Natural killer cell (primary cell): ENCODE results near the gene TSPOAP1. TPM values are rescaled to one million over a fixed set of nuclear protein-coding genes. Genes with fewer than 3 reads are reported as not detected.

Experiments used
- ATAC-seq, 3 donors: fragments of 150-1000 bp in 2 of 3; fragments of 200-7000 bp in 1 of 3; cut with Tn5 transposase; 1 replicate in 1 of 3; 2 replicates in 2 of 3; pipeline ENCODE4 v1.10.0; 2021; ENCODE audit warnings: mild to moderate bottlenecking in 2 of 3, moderate library complexity in 2 of 3
- DNase-seq, 2 donors: peaks; one replicate each; pipeline versions ENCODE4 v3.0.0 to v3.0.0-alpha.2; 2013 to 2021; ENCODE audit warnings: mixed read lengths in 1 of 2
- H3K27ac ChIP-seq: one replicate; pipeline ENCODE4 v1.5.1; 2013; ENCODE audit warnings: mild to moderate bottlenecking, low read length
- H3K27me3 ChIP-seq: one replicate; pipeline ENCODE4 v1.6.1; 2013; ENCODE audit warnings: low read length; ENCODE audit not compliant: control insufficient read depth, insufficient read depth
- H3K36me3 ChIP-seq: one replicate; pipeline ENCODE4 v1.6.1; 2013; ENCODE audit warnings: low read length; ENCODE audit not compliant: control insufficient read depth, insufficient read depth
- H3K4me1 ChIP-seq: one replicate; pipeline ENCODE4 v1.6.1; 2013; ENCODE audit warnings: low read length; ENCODE audit not compliant: control insufficient read depth, insufficient read depth
- H3K4me3 ChIP-seq: one replicate; pipeline ENCODE4 v1.5.1; 2013; ENCODE audit warnings: low read length
- H3K9me3 ChIP-seq: one replicate; pipeline ENCODE4 v1.6.1; 2013; ENCODE audit warnings: low read length; ENCODE audit not compliant: control insufficient read depth, insufficient read depth
- H3K27ac Mint-ChIP-seq, 2 donors: one replicate each; pipeline ENCODE4 v1.8.0; 2022; ENCODE audit warnings: mild to moderate bottlenecking in 2 of 2, mixed read lengths in 2 of 2, moderate library complexity in 1 of 2
- H3K27me3 Mint-ChIP-seq, 2 donors: one replicate each; pipeline ENCODE4 v1.8.0; 2022; ENCODE audit warnings: low read depth in 2 of 2, mixed read lengths in 2 of 2
- H3K36me3 Mint-ChIP-seq: one replicate; pipeline ENCODE4 v1.8.0; 2022; ENCODE audit warnings: mixed read lengths
- H3K4me1 Mint-ChIP-seq, 2 donors: one replicate each; pipeline ENCODE4 v1.8.0; 2022; ENCODE audit warnings: mixed read lengths in 2 of 2
- H3K4me3 Mint-ChIP-seq: one replicate; pipeline ENCODE4 v1.8.0; 2022; ENCODE audit warnings: mild to moderate bottlenecking, moderate library complexity, mixed read lengths
- H3K9me3 Mint-ChIP-seq, 2 donors: one replicate each; pipeline ENCODE4 v1.8.0; 2022; ENCODE audit warnings: mixed read lengths in 2 of 2
- WGBS: methylation state at CpG from one replicate; pipeline ENCODE4 v1.1.7; 2013; ENCODE audit warnings: missing lambda C conversion rate; ENCODE audit not compliant: insufficient coverage; 5-methylcytosine and 5-hydroxymethylcytosine counted together
- intact Hi-C: fragments of 100-400 bp; cut with micrococcal nuclease; formaldehyde crosslinking; loops from one replicate; pipeline ENCODE4 v1.14.2; 2022
- total RNA-seq, 4 donors: library from RNA; stranded (reverse); fragments of 120-200 nt in 1 of 4; gene quantifications; one replicate each; pipeline versions ENCODE4 v1.2.3 to v1.2.4, GENCODE V29; 2013 to 2022
- TF ChIP-seq, protein P1 (sequence below): fragments of 200-600 bp; IDR thresholded peaks from one replicate; pipeline ENCODE4 v1.8.0; 2022; ENCODE audit warnings: antibody characterized with exemption

TSPOAP1 gene
- total RNA-seq, 3 donors from 2014 or later (not counting 1 experiment from before 2014, with no cell fraction given): 176 to 282 (median 246) TPM

DNA sequence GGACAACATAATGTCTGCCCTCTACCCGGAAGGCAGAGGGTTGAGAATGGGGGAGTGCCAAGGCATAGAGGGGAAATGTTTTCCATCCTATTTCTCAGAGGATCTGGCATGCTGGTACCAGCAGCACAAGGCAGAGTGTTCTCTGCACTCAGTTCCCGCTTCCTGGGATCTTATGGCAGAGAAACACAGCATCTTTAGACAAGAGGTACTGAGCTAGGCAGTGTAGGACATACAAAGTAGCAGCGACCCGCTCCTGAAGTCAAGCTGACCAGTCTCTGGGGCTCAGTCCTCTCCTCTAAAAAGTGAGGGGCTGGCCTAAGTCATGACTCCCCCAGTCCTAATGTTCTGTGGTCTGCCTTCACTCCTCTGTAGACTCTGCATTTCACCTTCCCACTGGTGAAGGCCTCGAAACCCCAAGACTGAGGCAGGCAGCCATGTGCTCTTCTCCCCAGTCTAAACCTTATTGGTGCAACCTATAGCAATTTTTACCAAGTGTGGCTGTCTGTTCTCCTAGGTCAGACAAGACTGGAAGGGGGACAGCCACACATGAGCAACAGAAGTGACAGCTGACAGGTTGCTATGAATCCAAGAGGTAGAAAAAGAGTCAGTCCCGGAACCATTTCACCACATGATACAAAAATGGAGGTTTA lies 11.3 kb upstream of the TSPOAP1 start:
- H3K27ac ChIP-seq: peak overlapping the region; percentile 99
- peak overlapping the region; percentile 94 for H3K4me3 ChIP-seq
- peaks cover 98% of the 10 kb centered on the region for H3K4me1 ChIP-seq
- no peaks in the 10 kb centered on the region for H3K27me3 Mint-ChIP-seq
- no peaks in the 10 kb centered on the region for H3K9me3 Mint-ChIP-seq
- no peak for ATAC-seq
- TF ChIP-seq, protein P1, sequence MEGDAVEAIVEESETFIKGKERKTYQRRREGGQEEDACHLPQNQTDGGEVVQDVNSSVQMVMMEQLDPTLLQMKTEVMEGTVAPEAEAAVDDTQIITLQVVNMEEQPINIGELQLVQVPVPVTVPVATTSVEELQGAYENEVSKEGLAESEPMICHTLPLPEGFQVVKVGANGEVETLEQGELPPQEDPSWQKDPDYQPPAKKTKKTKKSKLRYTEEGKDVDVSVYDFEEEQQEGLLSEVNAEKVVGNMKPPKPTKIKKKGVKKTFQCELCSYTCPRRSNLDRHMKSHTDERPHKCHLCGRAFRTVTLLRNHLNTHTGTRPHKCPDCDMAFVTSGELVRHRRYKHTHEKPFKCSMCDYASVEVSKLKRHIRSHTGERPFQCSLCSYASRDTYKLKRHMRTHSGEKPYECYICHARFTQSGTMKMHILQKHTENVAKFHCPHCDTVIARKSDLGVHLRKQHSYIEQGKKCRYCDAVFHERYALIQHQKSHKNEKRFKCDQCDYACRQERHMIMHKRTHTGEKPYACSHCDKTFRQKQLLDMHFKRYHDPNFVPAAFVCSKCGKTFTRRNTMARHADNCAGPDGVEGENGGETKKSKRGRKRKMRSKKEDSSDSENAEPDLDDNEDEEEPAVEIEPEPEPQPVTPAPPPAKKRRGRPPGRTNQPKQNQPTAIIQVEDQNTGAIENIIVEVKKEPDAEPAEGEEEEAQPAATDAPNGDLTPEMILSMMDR: no peak
- H3K27me3 ChIP-seq: no peaks in the 10 kb centered on the region
- intact Hi-C loops: loop anchor here (5.0 kb wide), 1 partner anchor 177 kb away; no protein-coding TSS in a partner anchor
- 26% methylated on average over 6 of the region's 6 CpGs for WGBS
- peak in 1 of 2 donors; percentile 64 for DNase-seq
- H3K9me3 ChIP-seq: no peaks in the 10 kb centered on the region
- H3K36me3 Mint-ChIP-seq: no peaks in the 10 kb centered on the region
- H3K4me3 Mint-ChIP-seq: peak overlapping the region; percentile 90
- H3K27ac Mint-ChIP-seq: peak overlapping the region; percentile 87 to 93
- H3K36me3 ChIP-seq: peaks cover 5% of the 10 kb centered on the region
- peaks cover 93% of the 10 kb centered on the region in 2 donors for H3K4me1 Mint-ChIP-seq

DNA sequence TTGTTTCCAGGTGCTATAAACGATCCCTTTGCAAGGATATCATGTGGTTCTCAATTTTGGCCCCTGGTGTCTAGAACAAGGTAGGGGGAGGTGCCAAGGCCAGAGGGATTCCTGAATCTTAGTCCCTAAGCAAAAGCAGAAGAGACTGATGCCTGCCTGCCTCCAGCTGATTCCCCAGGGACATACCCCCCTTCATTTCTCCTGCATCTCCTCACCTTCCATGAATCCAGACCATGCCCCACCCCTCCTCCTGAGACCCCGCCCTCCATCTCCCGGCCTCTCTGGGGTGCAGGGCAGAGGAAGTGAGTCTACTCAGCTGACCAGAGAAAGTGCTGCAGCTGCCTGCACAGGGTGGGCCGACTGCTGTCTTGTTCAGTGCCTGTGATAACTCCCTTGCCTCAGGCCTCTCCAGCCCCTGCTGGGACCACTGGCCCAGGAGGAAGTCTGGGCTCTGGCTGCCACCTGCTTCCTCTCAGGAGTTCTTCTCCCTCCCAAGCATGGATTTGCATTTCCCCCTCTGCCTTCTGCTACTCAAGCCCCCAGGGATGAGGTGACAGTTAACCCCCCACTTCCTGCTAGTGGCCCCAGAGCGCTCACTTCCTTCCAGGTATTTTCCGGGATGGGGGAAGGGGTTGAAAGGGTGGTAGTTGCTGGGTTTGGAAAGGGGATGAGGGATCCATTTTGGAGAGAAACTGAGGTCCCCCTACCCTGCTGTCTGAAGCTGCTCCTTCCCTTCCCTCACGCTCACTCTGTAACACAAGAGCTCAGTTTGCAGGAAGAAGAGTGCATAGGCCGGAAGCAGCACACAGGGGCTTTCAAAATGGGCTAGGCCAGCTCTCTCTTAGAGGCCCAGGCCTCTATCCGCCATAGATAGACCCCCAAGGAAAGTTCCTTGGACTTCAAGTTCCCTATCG lies 10.5 kb upstream of the TSPOAP1 start:
- Mint-ChIP-seq H3K9me3 (no peaks in the 10 kb centered on the region), H3K4me3 (peak overlapping the region; percentile 90), H3K4me1 (peaks cover 93% of the 10 kb centered on the region in 2 donors), H3K27me3 (no peaks in the 10 kb centered on the region), H3K27ac (peak overlapping the region; percentile 87 to 93), H3K36me3 (no peaks in the 10 kb centered on the region)
- intact Hi-C loops: loop anchor here (5.0 kb wide), 1 partner anchor 178 kb away; no protein-coding TSS in a partner anchor
- TF ChIP-seq, protein P1: peak; percentile 0
- under 1% methylated on average over 10 of the region's 10 CpGs for WGBS
- no peaks in the 10 kb centered on the region for H3K27me3 ChIP-seq
- peaks cover 4% of the 10 kb centered on the region for H3K36me3 ChIP-seq
- H3K4me1 ChIP-seq: peaks cover 100% of the 10 kb centered on the region
- peak overlapping the region; percentile 99 for H3K27ac ChIP-seq
- H3K9me3 ChIP-seq: no peaks in the 10 kb centered on the region
- ATAC-seq (peak; percentile 11 to 28 (median 11)), DNase-seq (peak; percentile 47 to 71)
- peak overlapping the region; percentile 94 for H3K4me3 ChIP-seq

DNA sequence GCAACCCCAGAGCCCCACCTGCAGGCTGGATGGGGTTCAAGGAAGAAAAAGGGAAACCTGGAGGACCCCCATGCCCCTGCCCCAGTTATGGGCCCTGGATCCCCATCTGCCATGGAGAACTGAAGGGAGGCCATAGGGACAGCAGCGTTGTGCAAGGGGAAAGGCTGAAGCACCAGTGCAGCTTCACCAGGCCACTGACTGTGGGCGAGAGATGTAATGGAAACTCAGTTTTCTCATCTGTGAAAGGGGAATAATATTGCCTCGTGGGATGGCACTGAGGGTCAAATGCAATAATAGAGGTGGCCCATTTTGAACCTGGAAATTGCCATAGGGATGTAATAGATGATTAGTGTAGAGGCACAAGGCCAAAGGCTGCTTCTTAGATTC lies 9.9 kb upstream of the TSPOAP1 start:
- peaks cover 92 to 93% of the 10 kb centered on the region in 2 donors for H3K4me1 Mint-ChIP-seq

More for the DNA sequence above, 9.9 kb upstream of the TSPOAP1 start:
- Mint-ChIP-seq H3K27me3 (no peaks in the 10 kb centered on the region), H3K27ac (peak overlapping the region; percentile 87 to 93), H3K36me3 (no peaks in the 10 kb centered on the region), H3K9me3 (no peaks in the 10 kb centered on the region), H3K4me3 (peak overlapping the region; percentile 90)
- 4% methylated on average over 3 of the region's 3 CpGs for WGBS
- Histone ChIP-seq H3K27ac (peak overlapping the region; percentile 99), H3K4me3 (peak overlapping the region; percentile 94), H3K27me3 (no peaks in the 10 kb centered on the region), H3K4me1 (peaks cover 100% of the 10 kb centered on the region), H3K36me3 (peaks cover 4% of the 10 kb centered on the region), H3K9me3 (no peaks in the 10 kb centered on the region)
- TF ChIP-seq, protein P1: peak; percentile 24
- intact Hi-C loops: loop anchor here (5.0 kb wide), 1 partner anchor 179 kb away; no protein-coding TSS in a partner anchor
- ATAC-seq: peak in 2 of 3 donors; percentile 0 to 4
- DNase-seq: no peak
